Psoas muscle (tissue), 8 donors: Measurements from ENCODE around the gene SBF2. TPM values are rescaled to one million over a fixed set of nuclear protein-coding genes. Genes with fewer than 3 reads are reported as not detected.

Experiments
- ATAC-seq, 4 donors: fragments of 200-7000 bp; cut with Tn5 transposase; one replicate each; pipeline ENCODE4 v1.9.1; 2020; ENCODE audit warnings: moderate library complexity in 3 of 4, mild to moderate bottlenecking in 2 of 4
- DNase-seq, 2 donors: peaks; one replicate each; pipeline ENCODE4 v3.0.0-alpha.2; 2020
- H3K27ac ChIP-seq: fragments of 200-600 bp; one replicate; pipeline ENCODE4 v1.8.0; 2022
- H3K27me3 ChIP-seq, 3 donors: fragments of 200-600 bp in 1 of 3; one replicate each; pipeline versions ENCODE4 v1.6.1 to v1.8.0; 2013 to 2022; ENCODE audit warnings: low read length in 2 of 3, mild to moderate bottlenecking in 2 of 3, moderate library complexity in 1 of 3; ENCODE audit not compliant: insufficient read depth in 3 of 3
- H3K36me3 ChIP-seq, 2 donors: fragments of 200-600 bp in 1 of 2; one replicate each; pipeline versions ENCODE4 v1.6.1 to v1.8.0; 2013 to 2022; ENCODE audit warnings: low read depth in 1 of 2, mild to moderate bottlenecking in 1 of 2, moderate library complexity in 1 of 2; ENCODE audit not compliant: insufficient read depth in 1 of 2
- H3K4me1 ChIP-seq: fragments of 200-600 bp; one replicate; pipeline ENCODE4 v1.8.0; 2022
- H3K4me3 ChIP-seq: fragments of 200-600 bp; one replicate; pipeline ENCODE4 v1.8.0; 2022; ENCODE audit warnings: mild to moderate bottlenecking
- H3K9me3 ChIP-seq: fragments of 200-600 bp; one replicate; pipeline ENCODE4 v1.8.0; 2022
- WGBS, 3 donors: extraction: QIAGEN DNeasy Blood & Tissue Kit; methylation state at CpG; one replicate each; pipeline versions ENCODE4 v1.1.6 to v1.1.7; 2013; 5-methylcytosine and 5-hydroxymethylcytosine counted together
- intact Hi-C, 2 donors: fragments of 100-400 bp; cut with DNase I; formaldehyde crosslinking; loops; one replicate each; pipeline versions ENCODE4 v1.11.0 to v1.14.2; 2022
- polyA plus RNA-seq, 3 donors: library from polyadenylated mRNA; stranded (reverse); fragments of 200-250 nt; gene quantifications; one replicate each; pipeline ENCODE4 v1.2.3, GENCODE V29; 2013
- total RNA-seq, 4 donors: library from RNA; stranded (reverse); fragmentation: NEBNext Ultra II Directional in 2 of 4; extraction: Animal tissue kit (Norgen Biotek cat#: 25700) in 2 of 4; gene quantifications; one replicate each; pipeline versions ENCODE4 v1.2.1 to v1.2.4, GENCODE V29; 2021 to 2023
- TF ChIP-seq, protein P1 (sequence below): fragments of 200-600 bp; IDR thresholded peaks from one replicate; pipeline ENCODE4 v1.8.0; 2022; ENCODE audit warnings: antibody characterized with exemption
- donor health status: healthy with polysubstance abuse.
- donor health status: DM: no; HTN: no; CAD: no; lungs with moderate emphysema.
- donor health status: Bipolar disorder and iron deficiency.
- donor health status: healthy.
- donor health status: DM: yes; HTN: yes; CAD: no.
- donor health status: DM: no; HTN: no; CAD: no.
- donor health status: DM: no; HTN: no; CAD: no.
- donor health status: DM: yes; HTN: yes; CAD: no.

Gene SBF2
- total and polyA plus RNA-seq, 7 donors = 3.3 to 12.6 (median 10.6) TPM

DNA sequence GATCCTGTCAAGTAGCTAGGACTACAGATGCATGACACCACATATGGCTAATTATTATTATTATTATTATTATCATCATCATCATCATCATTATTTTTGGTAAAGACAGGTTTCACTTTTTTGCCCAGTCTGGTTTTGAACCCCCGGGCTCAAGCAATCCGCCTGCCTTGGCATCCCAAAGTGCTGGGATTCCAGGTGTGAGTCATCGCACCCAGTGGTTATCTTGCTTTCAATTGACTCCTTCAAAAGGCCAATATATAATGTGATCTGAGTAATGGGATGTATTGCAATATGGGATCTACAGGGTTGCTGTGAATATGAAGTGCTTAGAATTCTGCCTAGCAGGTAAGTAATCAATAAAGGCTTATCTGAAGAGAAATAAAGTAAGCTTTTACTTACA lies 221.2 kb downstream of the SBF2 start:
- Histone ChIP-seq H3K27me3 (no peaks in the 10 kb centered on the region), H3K36me3 (no peaks in the 10 kb centered on the region), H3K4me3 (no peak overlapping the region), H3K9me3 (no peaks in the 10 kb centered on the region), H3K4me1 (no peaks in the 10 kb centered on the region), H3K27ac (no peak overlapping the region)
- intact Hi-C loops = no loop called here
- TF ChIP-seq, protein P1, sequence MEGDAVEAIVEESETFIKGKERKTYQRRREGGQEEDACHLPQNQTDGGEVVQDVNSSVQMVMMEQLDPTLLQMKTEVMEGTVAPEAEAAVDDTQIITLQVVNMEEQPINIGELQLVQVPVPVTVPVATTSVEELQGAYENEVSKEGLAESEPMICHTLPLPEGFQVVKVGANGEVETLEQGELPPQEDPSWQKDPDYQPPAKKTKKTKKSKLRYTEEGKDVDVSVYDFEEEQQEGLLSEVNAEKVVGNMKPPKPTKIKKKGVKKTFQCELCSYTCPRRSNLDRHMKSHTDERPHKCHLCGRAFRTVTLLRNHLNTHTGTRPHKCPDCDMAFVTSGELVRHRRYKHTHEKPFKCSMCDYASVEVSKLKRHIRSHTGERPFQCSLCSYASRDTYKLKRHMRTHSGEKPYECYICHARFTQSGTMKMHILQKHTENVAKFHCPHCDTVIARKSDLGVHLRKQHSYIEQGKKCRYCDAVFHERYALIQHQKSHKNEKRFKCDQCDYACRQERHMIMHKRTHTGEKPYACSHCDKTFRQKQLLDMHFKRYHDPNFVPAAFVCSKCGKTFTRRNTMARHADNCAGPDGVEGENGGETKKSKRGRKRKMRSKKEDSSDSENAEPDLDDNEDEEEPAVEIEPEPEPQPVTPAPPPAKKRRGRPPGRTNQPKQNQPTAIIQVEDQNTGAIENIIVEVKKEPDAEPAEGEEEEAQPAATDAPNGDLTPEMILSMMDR = no peak
- 98 to 100% (median 100%) methylated on average over 3 of the region's 3 CpGs for WGBS, 3 donors
- ATAC-seq (no peak), DNase-seq (no peak)

DNA sequence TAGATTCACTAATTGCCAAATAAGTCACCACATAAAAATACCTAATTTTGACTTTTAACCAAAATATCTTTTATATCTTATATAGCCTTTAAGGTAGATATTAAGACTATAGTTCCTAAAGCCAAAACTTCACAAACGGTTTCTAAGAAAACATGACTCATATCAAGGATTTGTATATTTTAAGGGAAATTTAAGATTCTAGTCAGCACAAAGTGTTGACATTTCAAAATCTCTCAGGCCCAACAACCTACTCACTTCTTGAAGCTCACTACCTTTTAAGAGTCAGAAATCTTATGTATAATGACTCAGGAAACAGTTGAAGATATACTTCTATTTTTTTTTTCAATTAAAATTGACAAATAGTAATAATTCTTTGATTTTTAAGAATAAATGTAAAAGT lies 221.9 kb downstream of the SBF2 start:
- no peaks in the 10 kb centered on the region for H3K27me3 ChIP-seq
- ATAC-seq = no peak
- intact Hi-C loops = no loop called here
- H3K27ac ChIP-seq = no peak overlapping the region
- DNase-seq = no peak
- WGBS, 3 donors = 93 to 100% (median 98%) methylated on average over 1 of the region's 1 CpG
- TF ChIP-seq, protein P1 = no peak
- no peaks in the 10 kb centered on the region for H3K9me3 ChIP-seq
- H3K4me3 ChIP-seq = no peak overlapping the region
- H3K4me1 ChIP-seq = no peaks in the 10 kb centered on the region
- no peaks in the 10 kb centered on the region for H3K36me3 ChIP-seq

DNA sequence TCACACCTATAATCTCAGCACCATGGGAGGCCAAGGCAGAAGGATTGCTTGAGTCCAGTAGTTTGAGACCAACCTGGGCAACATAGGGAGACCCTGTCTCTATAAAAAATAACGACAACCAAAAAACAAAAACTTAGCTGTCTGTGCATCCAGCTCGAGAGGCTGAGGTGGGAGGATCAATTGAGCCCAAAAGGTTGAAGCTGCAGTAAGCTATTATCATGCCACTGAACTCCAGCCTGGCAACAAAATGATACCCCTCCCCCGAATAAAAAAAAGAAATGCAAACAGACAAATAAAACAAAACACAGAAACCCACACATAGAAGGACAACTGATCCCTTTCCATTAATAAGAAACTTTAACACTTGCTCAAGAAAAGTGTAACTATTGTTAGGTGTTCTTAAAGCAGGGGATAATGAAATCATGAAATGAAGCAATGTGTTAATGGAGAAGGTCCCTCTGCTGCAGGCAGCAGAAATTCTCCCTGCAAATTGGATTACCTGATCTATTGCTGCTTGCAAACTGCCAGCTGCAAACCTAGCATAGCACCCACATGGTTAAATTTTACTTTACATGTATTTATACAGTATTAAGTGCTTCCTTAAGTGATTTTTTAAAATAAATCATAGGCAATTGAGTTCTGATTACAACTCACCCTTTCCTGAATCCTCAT lies 226.3 kb downstream of the SBF2 start:
- Histone ChIP-seq H3K4me3 (no peak overlapping the region), H3K9me3 (peaks cover 3% of the 10 kb centered on the region), H3K4me1 (no peaks in the 10 kb centered on the region), H3K36me3 (no peaks in the 10 kb centered on the region), H3K27me3 (no peaks in the 10 kb centered on the region), H3K27ac (no peak overlapping the region)
- intact Hi-C loops = no loop called here
- 78 to 85% (median 83%) methylated on average over 3 of the region's 3 CpGs for WGBS, 3 donors
- DNase-seq (no peak), ATAC-seq (no peak)
- TF ChIP-seq, protein P1 = no peak

DNA sequence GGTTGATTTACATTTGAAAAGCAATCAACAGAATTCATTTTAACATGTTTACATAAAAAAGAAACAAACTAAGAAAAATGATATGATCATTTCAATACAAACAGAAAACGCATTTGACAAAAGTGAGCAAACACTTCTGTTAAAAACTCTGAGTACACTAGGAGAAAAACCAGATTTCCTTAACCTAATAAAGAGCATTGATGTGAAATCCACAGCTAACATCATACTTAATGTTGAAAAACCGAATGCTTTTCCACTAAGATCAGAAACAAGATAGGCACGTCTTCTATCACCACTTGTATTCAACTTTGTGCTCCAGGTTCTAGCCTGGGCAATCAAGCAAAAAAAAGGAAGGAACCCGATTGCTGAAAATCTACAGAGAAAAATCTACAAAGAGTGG lies 227.6 kb downstream of the SBF2 start:
- DNase-seq (no peak), ATAC-seq (no peak)
- H3K36me3 ChIP-seq = no peaks in the 10 kb centered on the region
- H3K4me1 ChIP-seq = no peaks in the 10 kb centered on the region
- H3K4me3 ChIP-seq = no peak overlapping the region
- H3K27me3 ChIP-seq = no peaks in the 10 kb centered on the region
- 76 to 85% (median 78%) methylated on average over 4 of the region's 4 CpGs for WGBS, 3 donors
- H3K9me3 ChIP-seq = peaks cover 11% of the 10 kb centered on the region
- no peak overlapping the region for H3K27ac ChIP-seq
- intact Hi-C loops = no loop called here
- TF ChIP-seq, protein P1 = no peak

DNA sequence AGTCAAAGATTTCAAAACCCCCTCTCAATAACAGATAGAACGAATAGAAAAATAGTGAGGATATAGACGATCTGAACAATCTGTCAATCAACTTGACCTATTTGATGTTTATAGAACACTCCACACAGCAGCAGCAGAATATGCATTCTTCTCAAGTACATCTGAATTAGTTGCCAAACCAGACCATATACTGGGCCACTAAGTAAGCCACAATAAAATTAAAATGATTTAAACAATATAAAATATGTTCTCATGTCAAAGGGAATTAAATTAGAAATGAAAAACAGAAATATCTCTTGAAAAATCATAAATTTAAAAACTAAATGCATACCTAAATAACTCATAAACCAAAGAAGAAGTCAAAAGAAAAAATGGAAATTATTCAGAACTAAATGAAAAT lies 229.2 kb downstream of the SBF2 start:
- ATAC-seq (no peak), DNase-seq (no peak)
- WGBS, 3 donors = 70 to 85% (median 73%) methylated on average over 2 of the region's 2 CpGs
- Histone ChIP-seq H3K4me3 (no peak overlapping the region), H3K36me3 (no peaks in the 10 kb centered on the region), H3K4me1 (no peaks in the 10 kb centered on the region), H3K9me3 (peaks cover 11% of the 10 kb centered on the region), H3K27me3 (no peaks in the 10 kb centered on the region), H3K27ac (no peak overlapping the region)
- TF ChIP-seq, protein P1 = no peak
- intact Hi-C loops = no loop called here
